Brain pericyte (primary cell): ENCODE measurements around the gene PROCA1.
A peak's percentile ranks its signal among the peaks of the same experiment; 100 is the strongest.

ENCODE experiments used
- DNase-seq: peaks from one replicate; pipeline ENCODE4 v3.0.0-alpha.2; 2012; ENCODE audit warnings: low read depth, low spot score

Gene PROCA1, protein sequence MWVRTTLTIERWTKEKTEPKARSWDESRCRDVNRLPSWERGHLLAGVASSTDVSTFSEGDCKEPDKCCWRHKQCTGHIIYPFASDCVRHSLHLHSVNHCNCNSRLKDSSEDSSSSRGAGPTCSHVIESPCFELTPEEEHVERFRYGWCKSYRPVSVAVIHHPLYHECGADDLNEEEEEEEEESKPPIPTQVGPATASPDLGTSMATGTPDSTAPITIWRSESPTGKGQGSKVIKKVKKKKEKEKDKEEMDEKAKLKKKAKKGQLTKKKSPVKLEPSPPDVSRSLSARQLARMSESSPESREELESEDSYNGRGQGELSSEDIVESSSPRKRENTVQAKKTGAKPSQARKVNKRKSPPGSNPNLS

DNA sequence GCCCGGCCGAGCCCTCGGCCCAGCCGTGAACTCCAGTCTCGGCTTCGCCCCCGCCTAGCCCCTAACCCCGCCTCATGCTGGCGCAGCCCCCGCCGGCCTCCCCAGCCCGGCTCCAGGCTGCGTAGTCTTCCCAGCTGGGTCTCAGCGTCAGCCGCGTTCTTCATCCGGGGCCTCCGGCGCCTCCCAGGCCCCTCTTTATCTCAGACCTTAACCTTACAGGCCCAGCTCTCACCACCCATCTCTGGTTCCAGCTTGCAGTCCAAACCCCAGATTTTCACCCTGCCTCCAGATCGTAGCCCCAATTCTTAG is at the start of gene PROCA1:
TSS of gene PROCA1 (minus strand) at position 166 of the 309 bp plus-strand sequence. CDS start 228 bp downstream, outside the sequence.
- DNase-seq: no peak

DNA sequence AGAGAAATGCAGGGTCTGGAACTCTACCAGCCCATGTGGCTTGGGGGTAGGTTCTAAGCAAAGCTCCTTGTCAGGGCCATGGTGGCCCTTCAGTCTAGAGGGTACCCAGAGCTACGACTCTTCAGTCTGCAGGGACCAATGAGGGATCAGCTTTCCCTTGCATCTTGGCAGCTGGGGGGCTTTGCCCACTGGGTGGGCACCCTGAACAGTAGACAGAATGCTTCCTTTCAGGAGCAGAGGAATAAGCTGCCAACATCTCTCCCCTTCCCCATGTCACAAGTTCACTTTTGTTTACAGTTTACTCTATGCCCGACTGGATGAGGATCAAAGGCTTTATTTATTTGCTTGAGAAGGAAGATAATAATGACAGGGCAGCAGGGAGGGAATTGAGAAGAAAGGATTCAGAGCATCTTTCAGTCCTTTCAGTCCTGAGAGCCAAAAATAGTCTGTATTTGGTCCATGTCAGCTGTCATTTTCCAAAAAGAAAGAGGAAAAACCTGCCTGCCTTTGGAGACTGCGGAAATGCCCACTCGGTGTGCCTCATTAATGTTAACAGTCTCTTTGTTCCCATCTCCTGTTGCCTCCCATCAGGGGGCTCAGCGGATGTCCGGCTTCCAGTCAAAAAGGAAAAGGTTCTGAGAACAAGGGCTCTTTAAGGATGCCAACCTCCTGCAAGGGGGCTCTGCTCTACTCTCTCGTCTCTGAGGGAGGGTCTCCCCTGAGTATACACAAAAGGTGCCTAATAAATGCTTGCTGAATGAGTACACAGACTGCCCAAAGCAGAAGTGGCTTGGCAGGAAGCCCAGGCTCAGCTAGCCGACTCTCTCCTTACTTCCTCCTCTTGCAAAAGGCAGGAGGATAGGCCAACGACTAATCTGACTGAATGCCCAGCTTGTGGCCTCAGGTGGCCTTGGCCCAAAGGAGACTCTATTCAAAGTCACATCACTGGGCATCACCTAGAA is 49.2 kb upstream of the PROCA1 start:
- no peak for DNase-seq

DNA sequence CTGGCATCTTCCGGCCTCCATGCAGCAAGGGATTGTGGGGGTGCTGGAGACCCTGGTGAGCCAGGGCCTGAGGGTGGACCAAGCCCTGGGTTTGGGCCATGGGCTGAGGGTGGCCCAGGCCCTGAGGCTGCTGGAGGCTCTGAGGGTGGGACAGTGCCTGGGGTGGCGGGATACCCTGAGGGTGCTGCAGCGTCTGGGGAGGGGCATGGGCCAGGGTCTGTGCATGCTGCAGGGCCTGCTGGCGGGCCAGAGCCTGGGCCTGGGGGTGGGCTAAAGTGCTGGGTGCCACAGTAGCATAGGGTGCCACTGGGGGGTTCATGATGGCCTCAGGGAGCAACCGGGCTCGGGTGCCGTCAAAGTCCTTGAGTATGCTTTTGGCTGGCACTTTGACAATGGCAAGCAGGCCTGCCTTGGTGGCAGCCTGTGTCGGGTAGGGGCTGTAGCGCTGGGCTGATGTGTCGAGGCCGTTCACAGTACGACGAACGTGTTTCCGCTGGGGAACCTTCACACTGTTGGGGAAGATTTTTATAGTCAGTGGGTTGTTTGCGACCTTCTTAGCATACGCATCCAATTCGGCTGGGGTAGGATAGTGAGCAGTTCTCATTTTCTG is 47.7 kb upstream of the PROCA1 start:
- DNase-seq: no peak

- DNase-seq: no peak
These were observed 46.9 kb upstream of the PROCA1 start for GRCh38 chr17:28758411-28759121.

- DNase-seq: no peak
These were observed 44.5 kb upstream of the PROCA1 start for GRCh38 chr17:28756049-28756804.

DNA sequence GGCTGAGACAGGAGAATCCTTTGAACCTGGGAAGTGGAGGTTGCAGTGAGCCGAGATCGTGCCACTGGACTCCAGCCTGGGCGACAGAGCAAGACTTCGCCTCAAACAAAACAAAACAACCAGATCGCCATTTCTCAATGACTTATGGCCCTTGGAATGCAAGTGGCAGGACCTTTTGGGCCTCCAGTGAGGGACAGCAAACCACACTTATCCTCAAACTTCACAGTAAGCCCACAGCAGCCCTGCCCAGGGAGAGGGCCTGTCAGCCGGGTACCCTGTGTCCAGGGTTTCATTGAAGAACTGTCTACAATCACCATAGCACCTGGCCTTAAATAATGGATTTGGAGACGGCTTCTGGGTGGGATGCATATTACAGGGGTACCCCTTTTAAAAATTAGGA is 43.8 kb upstream of the PROCA1 start:
- DNase-seq: no peak

DNA sequence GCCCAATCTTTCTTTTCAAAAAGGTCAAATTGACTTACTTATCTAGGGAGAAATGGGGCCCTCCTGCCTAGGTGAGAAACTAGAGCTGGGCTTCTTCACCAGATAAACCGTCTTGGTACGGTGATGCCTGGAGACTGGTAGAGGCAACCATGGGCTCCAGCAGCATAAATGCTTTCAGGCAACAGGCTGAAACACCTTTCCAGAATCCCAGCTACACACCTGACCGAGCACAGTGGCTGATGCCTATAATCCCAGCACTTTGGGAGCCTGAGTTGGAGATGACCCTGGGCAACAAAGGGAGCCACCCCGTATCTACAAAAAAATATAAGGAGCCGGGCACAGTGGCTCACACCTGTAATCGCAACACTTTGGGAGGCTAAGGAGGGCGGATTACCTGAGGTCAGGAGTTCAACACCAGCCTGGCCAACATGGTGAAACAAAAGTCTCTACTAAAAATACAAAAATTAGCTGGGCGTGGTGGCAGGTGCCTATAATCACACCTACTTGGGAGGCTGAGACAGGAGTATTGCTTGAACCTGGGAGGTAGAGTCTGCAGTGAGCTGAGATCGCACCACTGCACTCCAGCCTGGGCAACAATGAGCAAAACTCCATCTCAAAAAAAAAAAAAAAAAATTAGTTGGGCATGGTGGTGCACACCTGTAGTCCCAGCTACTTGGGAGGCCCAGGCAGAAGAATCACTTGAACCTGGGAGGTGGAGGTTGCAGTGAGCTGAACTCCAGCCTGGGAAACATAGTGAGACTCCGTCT is 40.1 kb upstream of the PROCA1 start:
- DNase-seq: no peak

DNA sequence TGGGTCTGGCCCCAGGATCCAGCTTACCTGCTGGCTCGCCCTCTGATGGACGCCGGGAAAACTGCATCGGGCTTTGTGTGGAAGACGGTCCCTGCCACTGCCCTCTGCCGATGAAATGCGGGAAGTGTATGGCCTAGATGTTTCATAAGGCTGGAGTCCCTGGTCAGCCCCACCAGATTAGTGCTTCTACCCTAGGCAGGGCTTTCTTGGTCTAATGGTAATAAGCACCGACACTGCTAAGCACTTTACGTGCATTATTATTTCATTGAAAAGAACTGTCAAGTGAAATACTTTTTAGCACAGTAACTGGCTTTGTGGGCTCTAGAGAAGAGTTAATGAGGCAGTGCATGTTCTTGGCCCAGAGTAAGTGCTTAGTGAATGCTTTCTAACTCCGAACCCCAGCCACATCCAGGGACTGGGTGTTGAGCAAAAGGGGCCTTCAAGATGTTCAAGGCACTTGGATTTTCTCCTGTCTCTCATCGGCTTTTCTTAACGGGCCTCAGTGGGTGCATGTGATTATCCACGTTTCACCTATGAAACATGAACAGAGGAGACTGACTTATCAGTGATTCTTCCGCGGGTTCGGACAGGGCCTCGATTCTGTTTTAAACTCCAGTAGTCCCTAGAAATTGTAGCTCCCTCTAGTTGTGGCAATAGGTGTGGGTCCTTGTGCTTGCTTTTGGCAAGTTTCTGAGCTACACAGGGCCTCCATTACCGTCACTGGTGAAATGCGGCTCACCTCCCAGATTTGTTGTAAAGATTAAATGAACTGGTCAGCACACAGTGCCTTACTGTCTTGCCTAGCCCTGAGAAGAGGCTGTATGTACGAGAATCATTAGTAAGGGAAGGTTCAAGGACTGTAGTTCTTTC is 38.7 kb upstream of the PROCA1 start:
- DNase-seq: peak; percentile 85

DNA sequence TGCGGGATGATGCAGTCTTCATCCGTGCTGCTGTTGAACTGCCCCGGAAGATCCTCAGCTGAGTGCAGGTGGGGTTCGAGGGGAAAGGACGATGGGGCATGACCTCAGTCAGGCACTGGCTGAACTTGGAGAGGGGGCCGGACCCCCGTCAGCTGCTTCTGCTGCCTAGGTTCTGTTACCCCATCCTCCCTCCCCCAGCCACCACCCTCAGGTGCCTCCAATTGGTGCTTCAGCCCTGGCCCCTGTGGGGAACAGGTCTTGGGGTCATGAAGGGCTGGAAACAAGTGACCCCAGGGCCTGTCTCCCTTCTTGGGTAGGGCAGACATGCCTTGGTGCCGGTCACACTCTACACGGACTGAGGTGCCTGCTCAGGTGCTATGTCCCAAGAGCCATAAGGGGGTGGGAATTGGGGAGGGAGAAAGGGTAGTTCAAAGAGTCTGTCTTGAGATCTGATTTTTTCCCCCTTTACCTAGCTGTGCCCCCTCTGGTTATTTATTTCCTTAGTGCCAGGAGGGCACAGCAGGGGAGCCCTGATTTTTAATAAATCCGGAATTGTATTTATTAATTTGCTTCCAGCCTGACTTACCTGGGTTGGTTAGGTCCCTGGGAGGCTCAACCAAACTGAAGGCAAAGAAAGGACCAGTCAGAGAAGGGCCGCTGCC is 38.0 kb upstream of the PROCA1 start:
- no peak for DNase-seq

DNA sequence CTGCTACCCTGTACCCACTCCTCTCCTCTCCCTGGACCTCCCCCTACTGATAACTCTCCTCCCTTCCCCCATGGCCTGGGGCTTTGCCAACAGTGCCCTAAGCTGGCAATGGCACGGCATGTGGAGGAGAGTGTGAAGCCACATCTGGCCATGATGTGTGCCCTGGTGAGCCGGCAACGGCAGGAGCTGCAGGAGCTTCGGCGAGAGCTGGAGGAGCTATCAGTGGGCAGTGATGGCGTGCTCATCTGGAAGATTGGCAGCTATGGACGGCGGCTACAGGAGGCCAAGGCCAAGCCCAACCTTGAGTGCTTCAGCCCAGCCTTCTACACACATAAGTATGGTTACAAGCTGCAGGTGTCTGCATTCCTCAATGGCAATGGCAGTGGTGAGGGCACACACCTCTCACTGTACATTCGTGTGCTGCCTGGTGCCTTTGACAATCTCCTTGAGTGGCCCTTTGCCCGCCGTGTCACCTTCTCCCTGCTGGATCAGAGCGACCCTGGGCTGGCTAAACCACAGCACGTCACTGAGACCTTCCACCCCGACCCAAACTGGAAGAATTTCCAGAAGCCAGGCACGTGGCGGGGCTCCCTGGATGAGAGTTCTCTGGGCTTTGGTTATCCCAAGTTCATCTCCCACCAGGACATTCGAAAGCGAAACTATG is 37.3 kb upstream of the PROCA1 start:
- DNase-seq: no peak

GRCh38 chr17:28747801-28748750 is 36.4 kb upstream of the PROCA1 start:
- no peak for DNase-seq

DNA sequence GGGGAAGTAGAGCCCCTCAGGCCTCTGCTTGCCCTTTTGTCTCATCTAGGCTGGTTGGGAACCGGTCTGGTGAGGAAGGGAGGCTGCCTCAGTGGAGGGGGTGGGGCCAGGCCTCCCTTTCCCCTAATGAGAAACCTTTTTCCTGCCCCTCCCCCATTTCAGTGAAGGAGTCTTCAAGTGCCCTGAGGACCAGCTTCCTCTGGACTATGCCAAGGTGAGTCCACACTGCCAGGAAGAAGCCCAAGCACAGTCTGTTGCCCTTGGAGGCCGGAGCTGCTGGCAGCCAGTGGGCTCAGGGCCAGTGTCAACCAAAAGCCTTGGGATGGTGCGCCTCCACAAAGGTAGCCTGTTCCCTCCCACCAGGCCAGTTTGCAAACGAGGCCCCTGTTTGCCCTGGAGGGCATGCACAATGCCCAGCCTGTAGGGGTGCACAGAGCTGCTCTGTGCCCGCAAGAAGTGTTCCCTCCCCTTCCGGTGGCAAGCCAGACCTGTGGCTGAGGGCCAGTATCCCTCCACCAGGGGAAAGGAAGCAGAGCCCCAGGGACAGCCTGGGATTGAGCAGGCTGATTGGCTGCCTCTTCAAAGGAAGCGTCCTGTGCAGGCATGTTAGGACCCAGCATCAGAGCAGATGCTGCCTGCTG is 35.5 kb upstream of the PROCA1 start:
- no peak for DNase-seq

GRCh38 chr17:28746611-28747050 is 34.9 kb upstream of the PROCA1 start:
- DNase-seq: no peak

- DNase-seq: no peak
These were observed 34.2 kb upstream of the PROCA1 start for GRCh38 chr17:28745786-28746411.

DNA sequence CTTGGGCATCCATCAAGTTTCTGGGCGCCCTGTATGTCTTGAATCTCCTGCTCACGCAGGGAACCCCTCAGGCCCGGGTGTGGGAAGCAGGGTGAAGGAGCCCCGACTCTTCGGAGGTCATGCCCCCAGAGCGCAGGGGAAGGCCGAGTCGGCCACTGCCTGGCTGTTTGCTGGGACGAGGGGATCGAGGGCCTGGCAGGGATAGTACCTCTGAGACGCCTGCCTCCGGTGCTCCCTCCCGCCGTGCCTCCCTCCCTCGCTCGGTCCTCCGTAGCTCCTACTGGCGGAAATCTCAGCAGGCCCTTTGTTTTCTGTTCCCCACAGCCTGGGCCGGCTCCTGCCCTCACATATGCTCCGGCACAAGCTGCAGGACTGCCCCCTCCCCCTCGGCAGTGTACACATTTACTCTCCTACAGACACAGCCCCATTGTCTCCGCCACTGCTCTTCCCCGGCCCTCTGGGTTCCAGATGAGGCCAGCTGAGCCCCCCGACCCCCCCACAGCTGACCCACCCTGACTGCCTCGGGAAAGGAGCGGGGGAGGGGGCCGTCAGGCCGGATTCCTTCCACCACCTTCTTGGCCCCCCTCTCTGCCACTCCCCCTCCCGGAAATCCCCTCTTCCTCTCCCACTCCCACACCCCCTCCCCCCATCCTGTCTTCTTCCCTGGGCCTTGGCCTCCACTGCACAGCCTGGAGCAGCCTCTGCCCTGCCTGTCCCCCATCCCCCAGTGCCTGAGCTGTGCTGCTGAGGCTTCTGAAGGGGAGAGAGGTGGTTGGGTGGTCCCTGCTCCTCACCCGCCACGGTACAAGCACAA is 33.5 kb upstream of the PROCA1 start:
- no peak for DNase-seq
